GM18873 (cell line): ENCODE measurements around the gene ARID3B.
"Not testable (repeated sequence)": the region's sequence is repeated elsewhere in the genome, so short reads cannot be mapped to it uniquely, and the experiment has no call there.

Source experiments
- ATAC-seq: cut with Tn5 transposase; IDR thresholded peaks from one replicate; pipeline ENCODE4 v1.9.1; 2021; ENCODE audit warnings: mild to moderate bottlenecking, moderate library complexity, moderate number of reproducible peaks; ENCODE audit not compliant: unreplicated experiment, low FRiP score

ARID3B gene

GRCh38 chr15:74618841-74619596, 78.0 kb downstream of the ARID3B start:
- ATAC-seq = no peak

GRCh38 chr15:74619916-74620635, 79.1 kb downstream of the ARID3B start:
- ATAC-seq = no peak

GRCh38 chr15:74620636-74621545, 79.9 kb downstream of the ARID3B start:
- ATAC-seq = no peak

- ATAC-seq = no peak
Observed at GRCh38 chr15:74621546-74621920, 80.5 kb downstream of the ARID3B start.

GRCh38 chr15:74621936-74622335, 80.9 kb downstream of the ARID3B start:
- no peak for ATAC-seq

GRCh38 chr15:74622758-74623157, 81.7 kb downstream of the ARID3B start:
- no peak for ATAC-seq

DNA sequence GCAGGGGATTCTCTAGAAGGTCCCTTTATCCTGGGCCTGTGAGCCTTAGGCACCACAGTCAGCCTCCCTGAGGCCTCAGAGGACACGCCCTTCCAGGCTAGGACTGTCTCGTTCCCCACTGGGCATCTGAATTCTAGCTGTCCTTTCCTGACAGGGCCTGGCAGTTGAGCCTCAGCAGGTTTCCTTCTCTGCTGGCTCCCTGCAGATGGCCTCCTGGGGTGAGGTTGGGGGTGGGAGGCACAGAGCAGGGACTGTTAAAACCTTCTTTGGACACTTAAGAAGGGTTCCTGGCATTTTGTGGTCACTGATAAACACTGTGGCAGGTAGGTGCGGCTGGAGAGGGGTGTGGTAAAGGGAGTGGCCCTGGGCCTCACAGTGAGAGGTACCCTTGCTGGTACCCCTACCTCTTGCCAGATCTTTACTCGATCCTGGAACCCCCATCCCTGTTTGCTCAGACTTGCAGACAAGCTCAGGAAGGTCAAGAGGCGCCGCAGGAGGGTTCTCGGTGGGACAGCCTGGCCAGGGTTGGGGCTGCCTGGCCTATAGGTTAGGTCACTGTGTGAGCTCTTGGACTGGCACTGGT, 83.1 kb downstream of the ARID3B start:
- ATAC-seq = no peak

GRCh38 chr15:74625693-74626092, 84.7 kb downstream of the ARID3B start:
- ATAC-seq = no peak

DNA sequence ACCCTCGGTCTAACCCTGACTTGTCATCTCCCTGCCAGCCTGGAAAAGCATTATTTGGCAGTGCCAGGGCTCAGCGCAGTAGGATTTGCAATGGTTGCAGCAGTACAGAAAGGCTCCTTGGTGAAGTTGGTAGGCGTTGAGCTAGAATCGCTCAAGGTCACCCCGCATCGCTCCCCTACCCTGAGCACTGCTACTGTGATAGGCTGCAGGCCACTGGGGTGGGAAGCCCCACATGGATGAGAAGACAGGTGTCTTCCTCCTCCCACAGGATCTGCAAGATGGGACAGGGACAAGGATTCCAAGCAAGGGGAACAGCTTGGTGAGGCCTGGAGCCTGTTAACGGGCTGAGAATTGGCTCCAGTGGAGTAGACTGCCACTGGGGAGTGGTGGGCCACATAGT, 85.3 kb downstream of the ARID3B start:
- no peak for ATAC-seq

- no peak for ATAC-seq
Observed at GRCh38 chr15:74626752-74627692, 86.0 kb downstream of the ARID3B start.

DNA sequence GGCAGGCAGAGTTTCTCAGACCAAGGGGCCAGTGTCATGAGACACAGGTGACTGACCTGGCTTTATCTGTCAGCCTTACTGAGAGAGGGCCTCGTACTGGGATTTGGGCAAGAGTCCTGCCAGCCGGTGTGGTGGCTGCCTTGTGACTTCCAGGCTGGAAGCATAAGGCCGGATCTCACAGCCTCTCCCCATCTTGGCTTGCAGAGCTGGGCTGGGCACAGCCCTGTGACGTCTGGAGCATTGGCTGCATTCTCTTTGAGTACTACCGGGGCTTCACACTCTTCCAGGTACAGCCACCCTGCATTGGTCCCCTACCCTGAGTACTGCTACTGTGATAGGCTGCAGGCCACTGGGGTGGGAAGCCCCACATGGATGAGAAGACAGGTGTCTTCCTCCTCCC, 86.7 kb downstream of the ARID3B start:
- no peak for ATAC-seq

GRCh38 chr15:74628199-74628598, 87.2 kb downstream of the ARID3B start:
- no peak for ATAC-seq

DNA sequence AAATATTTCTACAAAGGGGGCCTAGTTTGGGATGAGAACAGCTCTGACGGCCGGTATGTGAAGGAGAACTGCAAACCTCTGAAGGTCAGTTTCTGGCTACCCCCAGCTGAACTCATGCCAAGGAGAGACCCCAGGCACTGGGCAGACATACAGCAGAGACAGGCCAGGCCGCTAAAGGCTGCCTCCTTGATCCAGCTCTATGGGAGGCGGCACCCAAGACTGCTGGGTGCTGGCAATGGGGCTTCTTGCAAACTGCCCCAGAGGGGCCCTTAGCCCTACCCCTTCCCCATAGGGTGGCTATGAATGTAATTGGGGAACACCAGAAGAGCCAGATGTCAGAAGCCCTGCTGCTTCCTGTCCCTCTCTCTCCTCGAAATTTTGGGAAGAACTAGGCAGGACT, 87.9 kb downstream of the ARID3B start:
- ATAC-seq = no peak

DNA sequence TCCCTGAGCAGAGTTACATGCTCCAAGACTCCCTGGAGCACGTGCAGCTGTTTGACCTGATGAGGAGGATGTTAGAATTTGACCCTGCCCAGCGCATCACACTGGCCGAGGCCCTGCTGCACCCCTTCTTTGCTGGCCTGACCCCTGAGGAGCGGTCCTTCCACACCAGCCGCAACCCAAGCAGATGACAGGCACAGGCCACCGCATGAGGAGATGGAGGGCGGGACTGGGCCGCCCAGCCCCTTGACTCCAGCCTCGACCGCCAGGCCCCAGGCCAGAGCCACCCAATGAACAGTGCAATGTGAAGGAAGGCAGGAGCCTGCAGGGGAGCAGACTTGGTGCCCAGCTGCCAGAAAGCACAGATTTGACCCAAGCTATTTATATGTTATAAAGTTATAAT, 88.7 kb downstream of the ARID3B start:
- not testable (repeated sequence) for ATAC-seq

- ATAC-seq = no peak
Observed at GRCh38 chr15:74630284-74631086, 89.5 kb downstream of the ARID3B start.

DNA sequence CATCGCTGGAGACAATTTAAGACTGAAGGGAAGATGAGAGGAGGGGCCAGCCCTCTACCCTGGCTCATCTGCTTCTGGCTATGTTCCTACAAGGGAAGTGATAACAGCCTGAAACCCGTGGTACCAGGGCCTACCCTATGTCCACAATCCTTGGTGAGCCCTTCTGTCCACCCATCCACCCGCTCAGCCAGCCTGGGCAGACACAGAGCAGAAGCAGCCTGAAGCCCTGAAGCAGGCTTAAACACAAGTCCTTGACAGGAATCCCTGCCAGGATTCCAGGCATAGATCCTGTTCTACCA, 90.0 kb downstream of the ARID3B start:
- no peak for ATAC-seq

GRCh38 chr15:74631408-74631807, 90.4 kb downstream of the ARID3B start:
- ATAC-seq = no peak

DNA sequence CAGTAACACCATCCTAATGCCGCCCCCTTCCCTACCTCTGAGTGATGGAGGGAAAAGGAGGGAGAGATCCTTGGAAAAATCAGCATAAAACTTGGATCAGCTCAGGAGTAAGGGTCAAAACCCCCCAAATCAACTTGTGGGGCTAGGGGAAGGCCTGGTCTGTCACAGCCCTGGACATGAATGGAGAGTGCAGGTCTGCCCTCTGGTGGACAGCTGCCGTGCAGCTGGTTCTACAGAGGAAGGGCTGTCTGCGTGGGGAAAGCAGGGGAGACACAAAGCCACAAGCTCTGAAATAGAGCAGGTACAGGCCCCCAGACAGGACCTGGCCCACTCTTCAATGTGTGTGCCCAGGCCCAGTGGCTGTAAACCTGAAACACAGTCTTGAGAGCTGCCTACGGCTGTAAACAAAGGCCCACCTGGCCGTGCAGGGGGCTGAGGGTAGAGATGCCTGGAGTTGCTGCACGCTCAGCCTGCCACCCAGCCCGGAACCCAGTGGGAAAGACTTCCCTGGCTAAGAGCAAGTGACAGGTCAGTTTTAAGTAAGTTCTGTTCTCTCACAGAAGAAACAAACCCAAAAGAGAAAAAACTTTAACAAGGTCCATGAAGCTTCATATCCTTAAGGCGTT, 91.0 kb downstream of the ARID3B start:
- no peak for ATAC-seq

GRCh38 chr15:74632601-74633000, 91.6 kb downstream of the ARID3B start:
- no peak for ATAC-seq
